HepG2 (cell line): Measurements from ENCODE around the gene FAM50A. TPM values are rescaled to one million over a fixed set of nuclear protein-coding genes. Genes with fewer than 3 reads are reported as not detected.

Source experiments
- MYC ChIP-seq: sonication (generic); formaldehyde crosslinking; IDR thresholded peaks from 2 replicates; pipeline ENCODE4 v1.9.0; 2021; ENCODE audit warnings: missing genetic modification reagents, borderline replicate concordance
- PHB2 ChIP-seq: fragments of 450-650 bp; IDR thresholded peaks from 2 replicates; pipeline ENCODE4 v1.6.1; 2018; ENCODE audit not compliant: partially characterized antibody
- RCOR2 ChIP-seq: IDR thresholded peaks from 2 replicates; pipeline ENCODE4 v1.6.1; 2016; ENCODE audit warnings: missing biosample characterization, missing genetic modification reagents
- ZBTB42 ChIP-seq: sonication (generic); formaldehyde crosslinking; IDR thresholded peaks from 2 replicates; pipeline ENCODE4 v1.5.0; 2020; ENCODE audit warnings: mild to moderate bottlenecking, missing genetic modification reagents
- ZFP90 ChIP-seq: sonication (generic); formaldehyde crosslinking; IDR thresholded peaks from 2 replicates; pipeline ENCODE4 v1.8.0; 2022; ENCODE audit warnings: missing genetic modification reagents, mild to moderate bottlenecking, inconsistent platforms, borderline replicate concordance
- ZNF180 ChIP-seq: sonication (generic); formaldehyde crosslinking; IDR thresholded peaks from 2 replicates; pipeline ENCODE4 v1.4.0; 2020; ENCODE audit warnings: low read depth, missing genetic modification reagents, borderline replicate concordance
- ZNF207 ChIP-seq: fragments of 450-650 bp; IDR thresholded peaks from 2 replicates; pipeline ENCODE4 v1.6.1; 2016; ENCODE audit warnings: antibody characterized with exemption, borderline replicate concordance
- ZNF3 ChIP-seq: IDR thresholded peaks from 2 replicates; pipeline ENCODE4 v1.7.0; 2017; ENCODE audit warnings: inconsistent platforms
- ZNF460 ChIP-seq: sonication (generic); formaldehyde crosslinking; IDR thresholded peaks from 2 replicates; pipeline ENCODE4 v1.5.1; 2020; ENCODE audit warnings: missing genetic modification reagents, mild to moderate bottlenecking, borderline replicate concordance
- polyA plus RNA-seq, 8 experiments: library from polyadenylated mRNA; depleted of rRNA in 3 of 8; stranded (reverse) in 7 of 8; unstranded in 1 of 8; fragments of >200 nt; fragmentation: Illumina TruSeq in 4 of 8; extraction: Trizol in 4 of 8; gene quantifications; 2 replicates each; pipeline versions ENCODE4 v1.2.1 to v1.2.3, GENCODE V29; 2011 to 2016; ENCODE audit warnings: low read depth in 4 of 8, missing spikeins in 1 of 8, mixed read lengths in 1 of 8; ENCODE audit not compliant: insufficient read depth in 1 of 8
- total RNA-seq, 5 experiments: library from RNA; depleted of rRNA; stranded (reverse); fragments of >200 nt; fragmentation: Illumina TruSeq; extraction: Trizol; gene quantifications; 2 replicates each; pipeline ENCODE4 v1.2.3, GENCODE V29; 2016; ENCODE audit warnings: low read depth in 1 of 5
- TF ChIP-seq, protein P1 (sequence below): sonication (generic); formaldehyde crosslinking; conservative IDR thresholded peaks from 2 replicates; pipeline ENCODE4 v1.4.0; 2020; ENCODE audit warnings: missing genetic modification reagents
- TF ChIP-seq, protein P2 (sequence below): sonication (generic); formaldehyde crosslinking; IDR thresholded peaks from 2 replicates; pipeline ENCODE4 v1.5.0; 2020; ENCODE audit warnings: mild to moderate bottlenecking, missing genetic modification reagents, borderline replicate concordance
- TF ChIP-seq, protein P3 (sequence below): sonication (generic); formaldehyde crosslinking; IDR thresholded peaks from 2 replicates; pipeline ENCODE4 v1.8.0; 2022; ENCODE audit warnings: mild to moderate bottlenecking, missing genetic modification reagents; ENCODE audit not compliant: insufficient replicate concordance
- TF ChIP-seq, protein P4 (sequence below): sonication (generic); formaldehyde crosslinking; IDR thresholded peaks from 2 replicates; pipeline ENCODE4 v1.5.1; 2020; ENCODE audit warnings: mild to moderate bottlenecking, missing genetic modification reagents, moderate library complexity
- TF ChIP-seq, protein P5 (sequence below): sonication (generic); formaldehyde crosslinking; IDR thresholded peaks from 2 replicates; pipeline ENCODE4 v1.5.0; 2020; ENCODE audit warnings: missing genetic modification reagents, mild to moderate bottlenecking, borderline replicate concordance

Gene FAM50A
- total and polyA plus RNA-seq, 2 of the 13 experiments (the other 11 are each of a cell fraction or from before 2014, with no cell fraction given) = 30.7 to 40.7 TPM

DNA sequence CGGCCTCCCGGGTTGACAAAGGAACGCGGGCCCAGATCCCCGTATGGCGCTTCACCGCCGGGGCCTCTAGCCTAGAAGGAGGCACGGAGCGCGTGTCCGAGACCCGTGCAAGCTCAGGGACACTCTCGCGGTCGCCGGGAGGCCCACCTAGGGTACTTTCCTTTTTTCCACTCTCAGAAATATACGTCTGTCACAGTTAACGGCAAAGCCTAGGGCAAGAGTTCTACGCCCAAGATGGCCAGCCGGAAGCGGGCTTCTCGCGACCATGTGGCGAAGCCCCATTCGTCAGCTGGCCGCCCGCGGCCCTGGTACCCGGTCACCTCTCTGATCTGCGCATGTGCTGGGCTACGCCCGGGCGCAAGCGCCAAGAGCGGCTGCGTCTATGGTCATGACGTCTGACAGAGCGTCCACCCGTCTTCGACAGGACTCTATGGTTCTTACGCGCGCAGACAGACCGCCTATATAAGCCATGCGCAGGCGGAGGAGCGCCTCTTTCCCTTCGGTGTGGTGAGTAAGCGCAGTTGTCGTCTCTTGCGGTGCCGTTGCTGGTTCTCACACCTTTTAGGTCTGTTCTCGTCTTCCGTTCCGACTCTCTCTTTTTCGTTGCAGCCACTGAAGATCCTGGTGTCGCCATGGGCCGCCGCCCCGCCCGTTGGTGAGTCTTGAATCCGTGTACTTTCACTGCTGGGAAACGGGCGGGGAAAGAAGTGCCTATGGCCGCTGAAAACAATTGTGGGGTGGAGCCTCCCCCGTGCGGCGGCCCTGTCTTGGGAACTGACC lies 45.9 kb upstream of the FAM50A start, which contains the start of gene RPL10 (continued):
- TF ChIP-seq ZBTB42 (CRISPR knock-in tag) (no peak; the same call in 1 of the 2 replicates), PHB2 (no peak), MYC (CRISPR knock-in tag) (peak; percentile 90), ZNF460 (no peak), ZNF3 (CRISPR knock-in tag) (no peak), ZFP90 (no peak), RCOR2 (CRISPR knock-in tag) (no peak), ZNF207 (no peak), ZNF180 (CRISPR knock-in tag) (no peak; the same call in 1 of the 2 replicates)
- TF ChIP-seq, protein P1, sequence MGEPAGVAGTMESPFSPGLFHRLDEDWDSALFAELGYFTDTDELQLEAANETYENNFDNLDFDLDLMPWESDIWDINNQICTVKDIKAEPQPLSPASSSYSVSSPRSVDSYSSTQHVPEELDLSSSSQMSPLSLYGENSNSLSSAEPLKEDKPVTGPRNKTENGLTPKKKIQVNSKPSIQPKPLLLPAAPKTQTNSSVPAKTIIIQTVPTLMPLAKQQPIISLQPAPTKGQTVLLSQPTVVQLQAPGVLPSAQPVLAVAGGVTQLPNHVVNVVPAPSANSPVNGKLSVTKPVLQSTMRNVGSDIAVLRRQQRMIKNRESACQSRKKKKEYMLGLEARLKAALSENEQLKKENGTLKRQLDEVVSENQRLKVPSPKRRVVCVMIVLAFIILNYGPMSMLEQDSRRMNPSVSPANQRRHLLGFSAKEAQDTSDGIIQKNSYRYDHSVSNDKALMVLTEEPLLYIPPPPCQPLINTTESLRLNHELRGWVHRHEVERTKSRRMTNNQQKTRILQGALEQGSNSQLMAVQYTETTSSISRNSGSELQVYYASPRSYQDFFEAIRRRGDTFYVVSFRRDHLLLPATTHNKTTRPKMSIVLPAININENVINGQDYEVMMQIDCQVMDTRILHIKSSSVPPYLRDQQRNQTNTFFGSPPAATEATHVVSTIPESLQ (CRISPR knock-in tag) = no peak
- TF ChIP-seq, protein P2, sequence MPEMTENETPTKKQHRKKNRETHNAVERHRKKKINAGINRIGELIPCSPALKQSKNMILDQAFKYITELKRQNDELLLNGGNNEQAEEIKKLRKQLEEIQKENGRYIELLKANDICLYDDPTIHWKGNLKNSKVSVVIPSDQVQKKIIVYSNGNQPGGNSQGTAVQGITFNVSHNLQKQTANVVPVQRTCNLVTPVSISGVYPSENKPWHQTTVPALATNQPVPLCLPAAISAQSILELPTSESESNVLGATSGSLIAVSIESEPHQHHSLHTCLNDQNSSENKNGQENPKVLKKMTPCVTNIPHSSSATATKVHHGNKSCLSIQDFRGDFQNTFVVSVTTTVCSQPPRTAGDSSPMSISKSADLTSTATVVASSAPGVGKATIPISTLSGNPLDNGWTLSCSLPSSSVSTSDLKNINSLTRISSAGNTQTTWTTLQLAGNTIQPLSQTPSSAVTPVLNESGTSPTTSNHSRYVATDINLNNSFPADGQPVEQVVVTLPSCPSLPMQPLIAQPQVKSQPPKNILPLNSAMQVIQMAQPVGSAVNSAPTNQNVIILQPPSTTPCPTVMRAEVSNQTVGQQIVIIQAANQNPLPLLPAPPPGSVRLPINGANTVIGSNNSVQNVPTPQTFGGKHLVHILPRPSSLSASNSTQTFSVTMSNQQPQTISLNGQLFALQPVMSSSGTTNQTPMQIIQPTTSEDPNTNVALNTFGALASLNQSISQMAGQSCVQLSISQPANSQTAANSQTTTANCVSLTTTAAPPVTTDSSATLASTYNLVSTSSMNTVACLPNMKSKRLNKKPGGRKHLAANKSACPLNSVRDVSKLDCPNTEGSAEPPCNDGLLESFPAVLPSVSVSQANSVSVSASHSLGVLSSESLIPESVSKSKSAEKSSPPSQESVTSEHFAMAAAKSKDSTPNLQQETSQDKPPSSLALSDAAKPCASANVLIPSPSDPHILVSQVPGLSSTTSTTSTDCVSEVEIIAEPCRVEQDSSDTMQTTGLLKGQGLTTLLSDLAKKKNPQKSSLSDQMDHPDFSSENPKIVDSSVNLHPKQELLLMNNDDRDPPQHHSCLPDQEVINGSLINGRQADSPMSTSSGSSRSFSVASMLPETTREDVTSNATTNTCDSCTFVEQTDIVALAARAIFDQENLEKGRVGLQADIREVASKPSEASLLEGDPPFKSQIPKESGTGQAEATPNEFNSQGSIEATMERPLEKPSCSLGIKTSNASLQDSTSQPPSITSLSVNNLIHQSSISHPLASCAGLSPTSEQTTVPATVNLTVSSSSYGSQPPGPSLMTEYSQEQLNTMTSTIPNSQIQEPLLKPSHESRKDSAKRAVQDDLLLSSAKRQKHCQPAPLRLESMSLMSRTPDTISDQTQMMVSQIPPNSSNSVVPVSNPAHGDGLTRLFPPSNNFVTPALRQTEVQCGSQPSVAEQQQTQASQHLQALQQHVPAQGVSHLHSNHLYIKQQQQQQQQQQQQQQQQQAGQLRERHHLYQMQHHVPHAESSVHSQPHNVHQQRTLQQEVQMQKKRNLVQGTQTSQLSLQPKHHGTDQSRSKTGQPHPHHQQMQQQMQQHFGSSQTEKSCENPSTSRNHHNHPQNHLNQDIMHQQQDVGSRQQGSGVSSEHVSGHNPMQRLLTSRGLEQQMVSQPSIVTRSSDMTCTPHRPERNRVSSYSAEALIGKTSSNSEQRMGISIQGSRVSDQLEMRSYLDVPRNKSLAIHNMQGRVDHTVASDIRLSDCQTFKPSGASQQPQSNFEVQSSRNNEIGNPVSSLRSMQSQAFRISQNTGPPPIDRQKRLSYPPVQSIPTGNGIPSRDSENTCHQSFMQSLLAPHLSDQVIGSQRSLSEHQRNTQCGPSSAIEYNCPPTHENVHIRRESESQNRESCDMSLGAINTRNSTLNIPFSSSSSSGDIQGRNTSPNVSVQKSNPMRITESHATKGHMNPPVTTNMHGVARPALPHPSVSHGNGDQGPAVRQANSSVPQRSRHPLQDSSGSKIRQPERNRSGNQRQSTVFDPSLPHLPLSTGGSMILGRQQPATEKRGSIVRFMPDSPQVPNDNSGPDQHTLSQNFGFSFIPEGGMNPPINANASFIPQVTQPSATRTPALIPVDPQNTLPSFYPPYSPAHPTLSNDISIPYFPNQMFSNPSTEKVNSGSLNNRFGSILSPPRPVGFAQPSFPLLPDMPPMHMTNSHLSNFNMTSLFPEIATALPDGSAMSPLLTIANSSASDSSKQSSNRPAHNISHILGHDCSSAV (CRISPR knock-in tag) = 0 out of 2 replicates have a peak, but pooled peaks have one; percentile 49
- TF ChIP-seq, protein P3, sequence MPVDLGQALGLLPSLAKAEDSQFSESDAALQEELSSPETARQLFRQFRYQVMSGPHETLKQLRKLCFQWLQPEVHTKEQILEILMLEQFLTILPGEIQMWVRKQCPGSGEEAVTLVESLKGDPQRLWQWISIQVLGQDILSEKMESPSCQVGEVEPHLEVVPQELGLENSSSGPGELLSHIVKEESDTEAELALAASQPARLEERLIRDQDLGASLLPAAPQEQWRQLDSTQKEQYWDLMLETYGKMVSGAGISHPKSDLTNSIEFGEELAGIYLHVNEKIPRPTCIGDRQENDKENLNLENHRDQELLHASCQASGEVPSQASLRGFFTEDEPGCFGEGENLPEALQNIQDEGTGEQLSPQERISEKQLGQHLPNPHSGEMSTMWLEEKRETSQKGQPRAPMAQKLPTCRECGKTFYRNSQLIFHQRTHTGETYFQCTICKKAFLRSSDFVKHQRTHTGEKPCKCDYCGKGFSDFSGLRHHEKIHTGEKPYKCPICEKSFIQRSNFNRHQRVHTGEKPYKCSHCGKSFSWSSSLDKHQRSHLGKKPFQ (CRISPR knock-in tag) = peak; percentile 56
- TF ChIP-seq, protein P4, sequence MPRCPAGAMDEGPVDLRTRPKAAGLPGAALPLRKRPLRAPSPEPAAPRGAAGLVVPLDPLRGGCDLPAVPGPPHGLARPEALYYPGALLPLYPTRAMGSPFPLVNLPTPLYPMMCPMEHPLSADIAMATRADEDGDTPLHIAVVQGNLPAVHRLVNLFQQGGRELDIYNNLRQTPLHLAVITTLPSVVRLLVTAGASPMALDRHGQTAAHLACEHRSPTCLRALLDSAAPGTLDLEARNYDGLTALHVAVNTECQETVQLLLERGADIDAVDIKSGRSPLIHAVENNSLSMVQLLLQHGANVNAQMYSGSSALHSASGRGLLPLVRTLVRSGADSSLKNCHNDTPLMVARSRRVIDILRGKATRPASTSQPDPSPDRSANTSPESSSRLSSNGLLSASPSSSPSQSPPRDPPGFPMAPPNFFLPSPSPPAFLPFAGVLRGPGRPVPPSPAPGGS (CRISPR knock-in tag) = no peak
- TF ChIP-seq, protein P5, sequence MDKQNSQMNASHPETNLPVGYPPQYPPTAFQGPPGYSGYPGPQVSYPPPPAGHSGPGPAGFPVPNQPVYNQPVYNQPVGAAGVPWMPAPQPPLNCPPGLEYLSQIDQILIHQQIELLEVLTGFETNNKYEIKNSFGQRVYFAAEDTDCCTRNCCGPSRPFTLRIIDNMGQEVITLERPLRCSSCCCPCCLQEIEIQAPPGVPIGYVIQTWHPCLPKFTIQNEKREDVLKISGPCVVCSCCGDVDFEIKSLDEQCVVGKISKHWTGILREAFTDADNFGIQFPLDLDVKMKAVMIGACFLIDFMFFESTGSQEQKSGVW (CRISPR knock-in tag) = no peak
